Measurements from ENCODE around the gene ZMAT5.

DNA sequence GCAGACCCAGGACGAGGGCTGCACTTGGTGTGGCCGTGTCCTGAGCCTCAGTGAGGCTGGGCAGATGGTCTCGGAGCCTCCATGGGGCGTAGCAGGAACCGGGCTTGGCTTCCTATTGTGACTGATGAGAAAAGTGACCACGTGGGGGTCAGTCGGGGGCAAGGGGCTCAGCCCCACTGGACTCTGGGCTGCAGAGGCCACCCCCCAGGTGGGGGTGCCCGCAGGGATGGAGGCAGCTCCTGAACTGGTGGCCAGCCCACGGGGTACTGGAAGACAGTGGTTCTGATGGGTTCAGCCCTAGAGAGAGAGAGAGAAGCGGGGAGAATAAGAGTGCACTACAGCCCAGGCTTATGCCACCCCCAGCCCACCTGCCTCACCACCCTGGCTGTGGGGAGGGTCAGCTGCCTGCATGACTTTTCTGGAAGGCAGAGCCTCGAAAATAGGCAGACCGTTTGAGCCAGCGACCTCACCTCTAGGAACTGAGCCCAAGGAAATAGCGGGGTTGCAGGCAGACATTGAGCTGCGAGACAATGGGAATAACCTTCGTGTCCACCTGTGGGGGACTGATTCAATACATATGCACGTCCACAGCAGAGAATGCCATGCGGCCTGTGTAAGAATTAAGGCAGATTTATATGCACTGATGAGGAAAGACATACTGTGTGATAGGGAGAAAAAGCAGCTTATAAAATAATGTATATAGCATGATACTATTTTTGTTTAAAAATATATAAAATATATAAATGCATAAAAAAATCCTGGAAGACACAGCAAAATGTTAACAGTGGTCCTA, 35.6 kb downstream of the ZMAT5 start:
- TF ChIP-seq POLR2A (IDR thresholded peaks at IDR 0.05) (no peak), EP300 (IDR thresholded peaks at IDR 0.05) (no peak)
